Uterus (tissue), 4 donors: ENCODE results near the gene DTX3. TPM values are rescaled to one million over a fixed set of nuclear protein-coding genes. Genes with fewer than 3 reads are reported as not detected.
"Not testable (repeated sequence)": the region's sequence is repeated elsewhere in the genome, so short reads cannot be mapped to it uniquely, and the experiment has no call there.

Experiments
- DNase-seq, 2 donors: peaks; one replicate each; pipeline ENCODE4 v3.0.0-alpha.2; 2019 to 2020
- H3K27ac ChIP-seq, 2 donors: fragments of 200-600 bp; sonication (generic); 1 replicate in 1 of 2; 2 replicates in 1 of 2; pipeline ENCODE4 v1.5.1; 2016 to 2018
- H3K27me3 ChIP-seq, 2 donors: fragments of 200-600 bp; sonication (generic); one replicate each; pipeline ENCODE4 v1.5.1; 2018 to 2019; ENCODE audit warnings: control low read depth in 1 of 2
- H3K36me3 ChIP-seq, 2 donors: fragments of 200-600 bp; sonication (generic); one replicate each; pipeline ENCODE4 v1.5.1; 2019; ENCODE audit warnings: control low read depth in 1 of 2
- H3K4me1 ChIP-seq, 2 donors: fragments of 200-600 bp; sonication (generic); one replicate each; pipeline ENCODE4 v1.5.1; 2018 to 2019; ENCODE audit warnings: control low read depth in 1 of 2
- H3K4me3 ChIP-seq, 2 donors: fragments of 200-600 bp; sonication (generic); 1 replicate in 1 of 2; 2 replicates in 1 of 2; pipeline ENCODE4 v1.5.1; 2018 to 2019; ENCODE audit warnings: mild to moderate bottlenecking in 1 of 2
- H3K9me3 ChIP-seq, 2 donors: fragments of 200-600 bp; sonication (generic); one replicate each; pipeline ENCODE4 v1.5.1; 2019; ENCODE audit warnings: control low read depth in 1 of 2
- POLR2A ChIP-seq, 2 donors: fragments of 450-650 bp; IDR thresholded peaks; one replicate each; pipeline ENCODE4 v1.6.1; 2016; ENCODE audit warnings: antibody characterized with exemption in 2 of 2, mild to moderate bottlenecking in 1 of 2, moderate library complexity in 1 of 2
- intact Hi-C: fragments of 100-400 bp; cut with DNase I; formaldehyde crosslinking; loops from one replicate; pipeline ENCODE4 v1.15.1; 2023; ENCODE audit warnings: low total_unique reads
- total RNA-seq, 4 donors: library from RNA; depleted of rRNA in 3 of 4; stranded (reverse); fragments of >200 nt in 3 of 4; gene quantifications; one replicate each; pipeline versions ENCODE4 v1.1.0 to v1.2.4, GENCODE V29; 2014 to 2023
- TF ChIP-seq, protein P1 (sequence below), 4 experiments: fragments of 200-600 bp in 2 of 4; fragments of 450-650 bp in 2 of 4; sonication (generic) in 2 of 4; IDR thresholded peaks; one replicate each; pipeline ENCODE4 v1.5.1; 2016 to 2019; ENCODE audit warnings: antibody characterized with exemption in 4 of 4, mild to moderate bottlenecking in 2 of 4, moderate library complexity in 1 of 4
- donor health status: DM: yes; HTN: yes; CAD: no.

The DTX3 gene
- total RNA-seq, 4 donors from 2014 or later = 17.6 to 82.5 (median 40.9) TPM

DNA sequence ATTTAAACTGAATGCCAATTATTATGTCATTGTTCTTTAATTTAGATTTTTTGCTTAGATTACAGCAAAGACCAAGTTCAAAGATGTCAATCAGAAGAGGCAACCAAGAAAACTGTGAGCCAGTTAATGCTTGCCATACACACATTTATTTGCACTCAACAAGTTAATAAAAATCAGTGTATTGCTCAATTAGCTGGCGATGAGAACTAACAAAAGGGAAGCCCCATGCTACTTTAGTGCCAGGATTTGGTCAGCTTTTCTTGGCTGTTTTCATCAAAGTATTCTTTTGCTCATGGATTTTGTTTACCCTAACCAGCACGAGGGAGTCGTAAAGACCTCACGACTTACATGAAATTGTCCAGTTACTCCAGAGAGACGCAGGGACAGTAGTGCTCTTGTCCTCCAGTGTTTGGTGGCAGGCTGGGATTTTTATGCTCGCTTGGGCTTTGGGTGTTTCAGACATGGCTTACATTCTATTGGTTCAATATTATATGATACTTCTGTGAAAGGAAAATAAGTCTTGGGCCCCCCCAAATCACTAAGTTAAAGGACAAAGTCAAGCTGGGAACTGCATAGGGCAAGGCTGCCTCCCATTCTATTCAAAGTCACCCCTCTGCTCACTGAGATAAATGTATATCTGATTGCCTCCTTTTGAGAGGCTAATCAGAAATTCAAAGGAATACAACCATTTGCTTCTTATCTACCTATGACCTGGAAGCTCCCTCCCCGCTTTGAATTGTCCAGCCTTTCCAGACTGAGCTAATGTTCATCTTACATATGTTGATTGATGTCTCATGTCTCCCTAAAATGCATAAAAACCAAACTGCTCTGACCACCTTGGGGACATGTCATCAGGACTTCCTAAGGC is 35.8 kb downstream of the DTX3 start:
- intact Hi-C loops = no loop called here
- no peak for DNase-seq
- Histone ChIP-seq H3K27me3 (peaks cover 0 to 9% of the 10 kb centered on the region in 2 donors), H3K27ac (no peak overlapping the region), H3K36me3 (no peaks in the 10 kb centered on the region), H3K4me3 (no peak overlapping the region), H3K4me1 (no peaks in the 10 kb centered on the region), H3K9me3 (no peaks in the 10 kb centered on the region)
- TF ChIP-seq, protein P1, sequence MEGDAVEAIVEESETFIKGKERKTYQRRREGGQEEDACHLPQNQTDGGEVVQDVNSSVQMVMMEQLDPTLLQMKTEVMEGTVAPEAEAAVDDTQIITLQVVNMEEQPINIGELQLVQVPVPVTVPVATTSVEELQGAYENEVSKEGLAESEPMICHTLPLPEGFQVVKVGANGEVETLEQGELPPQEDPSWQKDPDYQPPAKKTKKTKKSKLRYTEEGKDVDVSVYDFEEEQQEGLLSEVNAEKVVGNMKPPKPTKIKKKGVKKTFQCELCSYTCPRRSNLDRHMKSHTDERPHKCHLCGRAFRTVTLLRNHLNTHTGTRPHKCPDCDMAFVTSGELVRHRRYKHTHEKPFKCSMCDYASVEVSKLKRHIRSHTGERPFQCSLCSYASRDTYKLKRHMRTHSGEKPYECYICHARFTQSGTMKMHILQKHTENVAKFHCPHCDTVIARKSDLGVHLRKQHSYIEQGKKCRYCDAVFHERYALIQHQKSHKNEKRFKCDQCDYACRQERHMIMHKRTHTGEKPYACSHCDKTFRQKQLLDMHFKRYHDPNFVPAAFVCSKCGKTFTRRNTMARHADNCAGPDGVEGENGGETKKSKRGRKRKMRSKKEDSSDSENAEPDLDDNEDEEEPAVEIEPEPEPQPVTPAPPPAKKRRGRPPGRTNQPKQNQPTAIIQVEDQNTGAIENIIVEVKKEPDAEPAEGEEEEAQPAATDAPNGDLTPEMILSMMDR (IDR thresholded peaks at IDR 0.05) = no peak
- TF ChIP-seq POLR2A (IDR thresholded peaks at IDR 0.05) = no peak

GRCh38 chr12:57641699-57642442 is 37.2 kb downstream of the DTX3 start:
- intact Hi-C loops = no loop called here
- TF ChIP-seq, protein P1 (IDR thresholded peaks at IDR 0.05) = no peak
- TF ChIP-seq POLR2A (IDR thresholded peaks at IDR 0.05) = no peak
- H3K36me3 ChIP-seq = no peaks in the 10 kb centered on the region
- H3K27me3 ChIP-seq = no peaks in the 10 kb centered on the region
- H3K27ac ChIP-seq = no peak overlapping the region
- no peaks in the 10 kb centered on the region for H3K4me1 ChIP-seq
- no peaks in the 10 kb centered on the region for H3K9me3 ChIP-seq
- H3K4me3 ChIP-seq = no peak overlapping the region
- no peak for DNase-seq

DNA sequence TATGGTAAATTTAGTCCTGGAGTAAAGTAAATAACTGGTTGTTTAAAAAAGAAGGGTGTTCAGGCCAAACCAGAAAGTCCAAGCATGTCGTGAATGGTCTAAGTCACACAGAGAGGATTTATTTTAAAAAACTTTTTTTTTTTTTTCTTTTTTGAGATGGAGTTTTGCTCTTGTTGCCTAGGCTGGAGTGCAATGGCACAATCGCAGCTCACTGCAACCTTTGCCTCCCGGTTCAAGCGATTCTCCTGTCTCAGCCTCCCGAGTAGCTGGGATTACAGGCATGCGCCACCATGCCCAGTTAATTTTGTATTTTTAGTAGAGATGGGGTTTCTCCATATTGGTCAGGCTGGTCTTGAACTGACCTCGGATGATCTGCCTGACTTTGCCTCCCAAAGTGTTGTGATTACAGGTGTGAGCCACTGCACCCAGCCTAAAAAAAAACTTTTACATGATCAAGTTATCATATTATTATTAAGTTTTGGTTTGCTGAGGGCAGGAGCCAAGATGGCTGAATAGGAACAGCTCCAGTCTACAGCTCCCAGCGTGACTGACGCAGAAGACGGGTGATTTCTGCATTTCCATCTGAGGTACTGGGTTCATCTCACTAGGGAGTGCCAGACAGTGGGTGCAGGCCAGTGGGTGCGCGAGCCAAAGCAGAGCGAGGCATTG is 41.5 kb downstream of the DTX3 start:
- H3K36me3 ChIP-seq, DNase-seq, H3K9me3 ChIP-seq, H3K27me3 ChIP-seq, H3K4me1 ChIP-seq, H3K4me3 ChIP-seq, intact Hi-C loops, H3K27ac ChIP-seq: not testable (repeated sequence)

DNA sequence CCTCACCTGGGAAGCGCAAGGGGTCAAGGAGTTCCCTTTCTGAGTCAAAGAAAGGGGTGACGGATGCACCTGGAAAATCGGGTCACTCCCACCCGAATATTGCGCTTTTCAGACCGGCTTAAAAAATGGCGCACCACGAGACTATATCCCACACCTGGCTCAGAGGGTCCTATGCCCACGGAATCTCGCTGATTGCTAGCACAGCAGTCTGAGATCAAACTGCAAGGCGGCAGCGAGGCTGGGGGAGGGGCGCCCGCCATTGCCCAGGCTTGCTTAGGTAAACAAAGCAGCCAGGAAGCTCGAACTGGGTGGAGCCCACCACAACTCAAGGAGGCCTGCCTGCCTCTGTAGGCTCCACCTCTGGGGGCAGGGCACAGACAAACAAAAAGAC is 42.0 kb downstream of the DTX3 start:
- H3K27ac ChIP-seq, H3K4me1 ChIP-seq, DNase-seq, intact Hi-C loops, H3K27me3 ChIP-seq, H3K4me3 ChIP-seq, H3K9me3 ChIP-seq, H3K36me3 ChIP-seq: not testable (repeated sequence)

GRCh38 chr12:57654042-57654441 is 49.4 kb downstream of the DTX3 start:
- H3K36me3 ChIP-seq = no peaks in the 10 kb centered on the region
- H3K9me3 ChIP-seq = no peaks in the 10 kb centered on the region
- intact Hi-C loops = no loop called here
- no peak overlapping the region for H3K4me3 ChIP-seq
- H3K4me1 ChIP-seq = no peaks in the 10 kb centered on the region
- H3K27me3 ChIP-seq = no peaks in the 10 kb centered on the region
- DNase-seq = no peak
- no peak for TF ChIP-seq POLR2A (IDR thresholded peaks at IDR 0.05)
- TF ChIP-seq, protein P1 (IDR thresholded peaks at IDR 0.05) = no peak
- no peak overlapping the region for H3K27ac ChIP-seq
